Astrocyte of the cerebellum (primary cell): Measurements from ENCODE around the gene SLC17A8.

Experiments
- DNase-seq: peaks from one replicate; pipeline ENCODE4 v3.0.0-alpha.2; 2011; ENCODE audit warnings: low read depth
- H3K4me3 ChIP-seq: 2 replicates; pipeline ENCODE4 v1.5.1; 2011; ENCODE audit warnings: mild to moderate bottlenecking, low read depth, low read length, moderate library complexity
- CTCF ChIP-seq: IDR thresholded peaks from 2 replicates; pipeline ENCODE4 v1.5.1; 2012; ENCODE audit warnings: low read length, low read depth, moderate library complexity, mild to moderate bottlenecking; ENCODE audit errors: missing control alignments
- in situ Hi-C: cut with HindIII; loops from 2 replicates; pipeline ENCODE4 v1.10.0; 2017; ENCODE audit warnings: low sequenced_read_pairs

The SLC17A8 gene

GRCh38 chr12:100443434-100443833 is 86.6 kb downstream of the SLC17A8 start:
- no peak overlapping the region for H3K4me3 ChIP-seq
- TF ChIP-seq CTCF: no peak
- in situ Hi-C loops: no loop called here
- DNase-seq: no peak

DNA sequence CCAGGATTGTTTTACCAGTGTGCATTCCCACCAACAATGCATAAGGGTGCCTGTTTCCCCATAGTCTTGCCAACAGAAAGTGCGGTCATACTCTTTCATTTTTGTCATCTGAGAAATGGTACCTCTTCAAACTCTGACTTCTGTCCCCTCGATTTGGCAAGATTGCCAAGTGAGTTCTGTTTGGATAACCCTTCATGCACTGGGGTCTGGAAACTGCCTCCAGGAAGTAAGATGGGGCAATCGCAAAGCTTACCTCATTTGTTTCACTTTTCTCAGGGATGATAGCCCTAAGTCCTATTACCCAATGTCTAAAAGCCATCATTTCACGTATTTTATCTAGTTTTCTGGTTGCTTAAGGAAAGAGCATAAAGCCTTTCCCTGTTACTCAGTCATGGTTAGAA is 88.2 kb downstream of the SLC17A8 start:
- H3K4me3 ChIP-seq: no peak overlapping the region
- no peak for DNase-seq
- TF ChIP-seq CTCF: no peak
- in situ Hi-C loops: no loop called here

- no peak for DNase-seq
- H3K4me3 ChIP-seq: no peak overlapping the region
- in situ Hi-C loops: no loop called here
- TF ChIP-seq CTCF: no peak
Measured at GRCh38 chr12:100447381-100447780, 90.5 kb downstream of the SLC17A8 start.

DNA sequence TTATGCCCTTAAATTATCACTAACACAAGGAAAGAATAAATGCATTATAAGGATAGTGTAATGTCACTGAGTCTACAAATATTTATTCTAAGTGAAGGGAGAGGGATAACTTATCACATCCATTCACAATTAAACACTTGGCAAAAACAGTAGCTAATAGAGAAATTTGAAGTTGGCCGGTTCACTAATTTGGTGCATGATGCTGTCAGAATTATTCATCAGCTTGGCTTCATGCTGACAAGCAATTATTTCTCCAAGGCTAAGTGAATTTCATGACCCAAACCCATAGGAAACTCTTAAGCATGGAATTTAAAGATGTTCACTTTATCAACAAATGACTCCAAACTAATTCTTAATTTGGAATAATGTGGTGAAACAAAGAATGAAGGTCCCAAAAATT is 91.8 kb downstream of the SLC17A8 start:
- TF ChIP-seq CTCF: no peak

DNA sequence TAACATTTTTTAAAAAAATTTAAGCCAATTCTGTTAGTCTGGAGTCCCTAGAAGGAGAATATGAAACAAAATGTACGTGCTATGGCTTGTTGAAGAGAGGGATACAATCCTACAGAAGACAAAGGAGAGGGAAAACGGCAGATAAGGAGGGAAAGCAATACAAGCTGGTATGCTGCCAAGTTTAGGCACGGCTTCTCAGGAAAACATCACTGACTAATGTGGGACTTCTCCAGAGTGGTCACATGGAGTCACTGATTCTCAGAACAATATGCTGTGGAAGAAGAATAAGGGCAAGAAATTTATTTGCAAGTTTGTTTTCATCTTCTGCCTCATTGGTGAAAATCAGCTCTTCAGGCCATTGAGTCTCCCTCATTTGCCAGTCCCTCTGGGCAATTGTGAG is 93.9 kb downstream of the SLC17A8 start:
- in situ Hi-C loops: no loop called here
- H3K4me3 ChIP-seq: no peak overlapping the region
- no peak for TF ChIP-seq CTCF
- no peak for DNase-seq

More for the DNA sequence above, 91.8 kb downstream of the SLC17A8 start:
- H3K4me3 ChIP-seq: no peak overlapping the region
- no peak for DNase-seq
- in situ Hi-C loops: no loop called here

DNA sequence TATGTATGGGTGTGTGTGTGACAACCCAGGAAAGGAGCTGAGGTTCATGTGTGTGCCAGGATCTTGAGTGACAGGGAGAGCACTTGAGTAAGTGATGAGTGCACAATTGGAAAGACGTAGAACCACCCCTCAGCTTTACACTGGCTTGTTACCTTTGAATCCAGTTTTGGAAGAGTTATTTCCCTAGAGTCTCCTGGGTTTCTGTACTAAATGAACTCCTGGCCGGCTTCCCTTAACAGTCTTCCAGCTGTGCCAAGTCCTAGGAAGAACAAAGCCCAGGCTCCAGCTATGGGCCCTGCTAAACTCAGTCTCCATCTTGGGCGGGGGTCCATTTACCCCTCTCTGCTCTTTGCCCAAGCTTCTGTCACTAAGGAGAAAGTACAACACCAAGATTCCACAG is 97.1 kb downstream of the SLC17A8 start:
- no peak for TF ChIP-seq CTCF
- no peak overlapping the region for H3K4me3 ChIP-seq
- no peak for DNase-seq
- in situ Hi-C loops: no loop called here

GRCh38 chr12:100455896-100456295 is 99.0 kb downstream of the SLC17A8 start:
- in situ Hi-C loops: loop anchor here (5.0 kb wide), 1 partner anchor 44 kb away; no protein-coding TSS in a partner anchor
- TF ChIP-seq CTCF: no peak
- no peak for DNase-seq
- no peak overlapping the region for H3K4me3 ChIP-seq
